Measurements from ENCODE around the gene LRP8. TPM values are rescaled to one million over a fixed set of nuclear protein-coding genes. Genes with fewer than 3 reads are reported as not detected.

Gene LRP8
- total RNA-seq, 1 experiment from 2014 or later: 56.3 TPM

DNA sequence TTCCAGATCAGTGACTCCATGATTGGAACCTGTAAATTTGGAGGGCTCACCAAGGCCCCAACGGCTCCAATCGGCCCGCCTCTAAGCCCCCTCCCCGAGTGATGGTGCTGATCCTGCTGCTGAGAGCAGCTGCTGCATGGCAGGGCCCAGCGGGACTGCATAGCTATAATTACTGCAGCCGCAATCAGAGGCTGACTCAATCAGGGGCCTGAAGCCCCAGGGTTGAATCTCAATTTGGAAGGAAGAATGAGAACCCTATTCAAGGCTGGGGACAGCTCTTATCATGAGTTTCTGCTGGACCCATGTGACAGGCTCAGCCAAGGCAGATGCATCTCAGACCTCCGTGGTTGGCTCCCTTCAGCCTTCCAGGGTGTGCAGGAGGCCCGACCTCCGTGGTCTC, 46.7 kb downstream of the LRP8 start:
- Histone ChIP-seq H3K9me3 (ENCODE audit: control insufficient read depth in 1 of 2, insufficient read depth in 1 of 2, low read depth in 1 of 2, low read length in 2 of 2) (no peaks in the 10 kb centered on the region), H3K27me3 (ENCODE audit: insufficient read depth, low read length) (no peaks in the 10 kb centered on the region), H3K9ac (ENCODE audit: low read length) (no peak overlapping the region), H3K4me3 (replicated peaks in 1 of 2; ENCODE audit: low read depth in 1 of 2, low read length in 2 of 2) (no peak overlapping the region), H3K9me2 (ENCODE audit: insufficient read depth) (no peaks in the 10 kb centered on the region), H3K4me1 (ENCODE audit: control insufficient read depth in 1 of 2, insufficient read depth in 2 of 2, low read length in 2 of 2) (no peaks in the 10 kb centered on the region), H4K20me1 (ENCODE audit: insufficient read depth) (no peaks in the 10 kb centered on the region), H3K4me2 (ENCODE audit: low read length) (no peak overlapping the region), H3K36me3 (ENCODE audit: control insufficient read depth in 1 of 2, insufficient read depth in 2 of 2, low read length in 2 of 2) (peaks cover 2 to 32% of the 10 kb centered on the region in 2 experiments; a peak in 3 of 4 replicates), H3K27ac (ENCODE audit: low read depth, low read length) (no peak overlapping the region), H3K79me2 (ENCODE audit: insufficient read depth, low read length) (no peaks in the 10 kb centered on the region), H2AFZ (ENCODE audit: low read depth, low read length, poor library complexity, severe bottlenecking) (no peak overlapping the region)
- TF ChIP-seq CEBPB (IDR thresholded peaks at IDR 0.05; ENCODE audit: low read depth) (no peak), SP1 (IDR thresholded peaks at IDR 0.05; ENCODE audit: low read depth) (no peak)
- TF ChIP-seq, protein P1, sequence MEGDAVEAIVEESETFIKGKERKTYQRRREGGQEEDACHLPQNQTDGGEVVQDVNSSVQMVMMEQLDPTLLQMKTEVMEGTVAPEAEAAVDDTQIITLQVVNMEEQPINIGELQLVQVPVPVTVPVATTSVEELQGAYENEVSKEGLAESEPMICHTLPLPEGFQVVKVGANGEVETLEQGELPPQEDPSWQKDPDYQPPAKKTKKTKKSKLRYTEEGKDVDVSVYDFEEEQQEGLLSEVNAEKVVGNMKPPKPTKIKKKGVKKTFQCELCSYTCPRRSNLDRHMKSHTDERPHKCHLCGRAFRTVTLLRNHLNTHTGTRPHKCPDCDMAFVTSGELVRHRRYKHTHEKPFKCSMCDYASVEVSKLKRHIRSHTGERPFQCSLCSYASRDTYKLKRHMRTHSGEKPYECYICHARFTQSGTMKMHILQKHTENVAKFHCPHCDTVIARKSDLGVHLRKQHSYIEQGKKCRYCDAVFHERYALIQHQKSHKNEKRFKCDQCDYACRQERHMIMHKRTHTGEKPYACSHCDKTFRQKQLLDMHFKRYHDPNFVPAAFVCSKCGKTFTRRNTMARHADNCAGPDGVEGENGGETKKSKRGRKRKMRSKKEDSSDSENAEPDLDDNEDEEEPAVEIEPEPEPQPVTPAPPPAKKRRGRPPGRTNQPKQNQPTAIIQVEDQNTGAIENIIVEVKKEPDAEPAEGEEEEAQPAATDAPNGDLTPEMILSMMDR (IDR thresholded peaks at IDR 0.05 in 2 of 3, conservative IDR thresholded peaks at IDR 0.05 in 1 of 3; ENCODE audit: borderline replicate concordance in 1 of 3, insufficient read depth in 1 of 3, low read depth in 2 of 3, low read length in 2 of 3): no peak
- ChIA-PET CTCF (interaction anchor here (3.6 kb wide), 1 partner anchor 112 kb away, joined by 48 read pairs; no protein-coding TSS in a partner anchor), RAD21 (ENCODE audit: low non-redundant PET in 1 of 2, low total read pairs in 2 of 2, uncharacterized antibody in 2 of 2, unreplicated experiment in 2 of 2) (no interaction called here), POLR2A (no interaction called here)
- intact Hi-C loops (cut with micrococcal nuclease): no loop called here
- ATAC-seq (no peak), DNase-seq (ENCODE audit: low read depth, low spot score) (no peak)
- BruUV-seq (replicated peaks): no TSS peak

GRCh38 chr1:53280496-53280895, 47.4 kb downstream of the LRP8 start:
- H3K9me3 ChIP-seq (ENCODE audit: control insufficient read depth in 1 of 2, insufficient read depth in 1 of 2, low read depth in 1 of 2, low read length in 2 of 2): no peaks in the 10 kb centered on the region
- H3K4me2 ChIP-seq (ENCODE audit: low read length): no peak overlapping the region
- TF ChIP-seq YY1 (IDR thresholded peaks at IDR 0.05; ENCODE audit: extremely low read depth, insufficient replicate concordance, low read depth, low read length): no peak
- no peak for TF ChIP-seq ZNF274 (IDR thresholded peaks at IDR 0.05; ENCODE audit: low read depth, low read length)
- TF ChIP-seq REST (IDR thresholded peaks at IDR 0.05; ENCODE audit: low read depth): no peak
- TF ChIP-seq TCF7L2 (IDR thresholded peaks at IDR 0.05; ENCODE audit: borderline replicate concordance, extremely low read depth, insufficient read depth, insufficient read length): no peak
- TF ChIP-seq SRF (IDR thresholded peaks at IDR 0.05; ENCODE audit: low read depth): no peak
- no peak for TF ChIP-seq RAD21 (IDR thresholded peaks at IDR 0.05; ENCODE audit: low read depth)
- TF ChIP-seq, protein P2, sequence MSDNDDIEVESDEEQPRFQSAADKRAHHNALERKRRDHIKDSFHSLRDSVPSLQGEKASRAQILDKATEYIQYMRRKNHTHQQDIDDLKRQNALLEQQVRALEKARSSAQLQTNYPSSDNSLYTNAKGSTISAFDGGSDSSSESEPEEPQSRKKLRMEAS (IDR thresholded peaks at IDR 0.05): no peak
- no peak for TF ChIP-seq CEBPB (IDR thresholded peaks at IDR 0.05; ENCODE audit: low read depth)
- no peak for TF ChIP-seq EZH2 (IDR thresholded peaks at IDR 0.05)
- no peak for TF ChIP-seq POLR2AphosphoS5 (IDR thresholded peaks at IDR 0.05; ENCODE audit: low read depth, low read length)
- TF ChIP-seq SIN3A (IDR thresholded peaks at IDR 0.05; ENCODE audit: low read depth): no peak
- no peak for TF ChIP-seq JUND (IDR thresholded peaks at IDR 0.05)
- TF ChIP-seq EGR1 (IDR thresholded peaks at IDR 0.05; ENCODE audit: low read depth): no peak
- TF ChIP-seq ELF1 (IDR thresholded peaks at IDR 0.05; ENCODE audit: borderline replicate concordance, low read depth): no peak
- no peak for TF ChIP-seq FOSL1 (IDR thresholded peaks at IDR 0.05; ENCODE audit: low read depth)
- TF ChIP-seq ZFX (IDR thresholded peaks at IDR 0.05): no peak
- no peak overlapping the region for H3K27ac ChIP-seq (ENCODE audit: low read depth, low read length)
- no peak overlapping the region for H3K9ac ChIP-seq (ENCODE audit: low read length)
- no peaks in the 10 kb centered on the region for H3K27me3 ChIP-seq (ENCODE audit: insufficient read depth, low read length)
- no peaks in the 10 kb centered on the region for H3K79me2 ChIP-seq (ENCODE audit: insufficient read depth, low read length)
- no peak overlapping the region for H2AFZ ChIP-seq (ENCODE audit: low read depth, low read length, poor library complexity, severe bottlenecking)
- DNase-seq (ENCODE audit: low read depth, low spot score) (no peak), ATAC-seq (no peak)
- H4K20me1 ChIP-seq (ENCODE audit: insufficient read depth): no peaks in the 10 kb centered on the region
- peaks cover 0 to 26% of the 10 kb centered on the region in 2 experiments; a peak in 3 of 4 replicates for H3K36me3 ChIP-seq (ENCODE audit: control insufficient read depth in 1 of 2, insufficient read depth in 2 of 2, low read length in 2 of 2)
- intact Hi-C loops (cut with micrococcal nuclease): no loop called here
- RAD21 ChIA-PET (ENCODE audit: low non-redundant PET in 1 of 2, low total read pairs in 2 of 2, uncharacterized antibody in 2 of 2, unreplicated experiment in 2 of 2): no interaction called here
- BruUV-seq (replicated peaks): no TSS peak
- POLR2A ChIA-PET: no interaction called here
- no peak overlapping the region for H3K4me3 ChIP-seq (replicated peaks in 1 of 2; ENCODE audit: low read depth in 1 of 2, low read length in 2 of 2)
- H3K9me2 ChIP-seq (ENCODE audit: insufficient read depth): no peaks in the 10 kb centered on the region
- no peaks in the 10 kb centered on the region for H3K4me1 ChIP-seq (ENCODE audit: control insufficient read depth in 1 of 2, insufficient read depth in 2 of 2, low read length in 2 of 2)
- CTCF ChIA-PET: interaction anchor here (3.6 kb wide), 1 partner anchor 113 kb away, joined by 48 read pairs; no protein-coding TSS in a partner anchor
